K562 (cell line): ENCODE measurements around the gene ICAM2. TPM values are rescaled to one million over a fixed set of nuclear protein-coding genes. Genes with fewer than 3 reads are reported as not detected.

Source experiments
- ASH1L ChIP-seq: fragments of 450-650 bp; IDR thresholded peaks from 2 replicates; pipeline ENCODE4 v1.6.1; 2018; ENCODE audit warnings: borderline replicate concordance, mild to moderate bottlenecking, low read depth; ENCODE audit not compliant: partially characterized antibody
- ATF3 ChIP-seq, 2 experiments: fragments of 450-650 bp in 1 of 2; sonication (generic) in 1 of 2; formaldehyde crosslinking in 1 of 2; IDR thresholded peaks in 1 of 2; conservative IDR thresholded peaks in 1 of 2; 2 replicates each; pipeline versions ENCODE4 v1.6.1 to v1.8.1; 2016 to 2023; ENCODE audit warnings: mild to moderate bottlenecking in 2 of 2, moderate library complexity in 2 of 2, inconsistent platforms in 1 of 2, missing genetic modification reagents in 1 of 2
- BRF2 ChIP-seq: IDR thresholded peaks from 3 replicates; pipeline ENCODE4 v1.6.1; 2011; ENCODE audit warnings: borderline replicate concordance, mild to moderate bottlenecking; ENCODE audit not compliant: insufficient read length, insufficient read depth
- C11orf30 ChIP-seq: fragments of 450-650 bp; IDR thresholded peaks from 2 replicates; pipeline ENCODE4 v1.6.1; 2016; ENCODE audit warnings: low read depth, mild to moderate bottlenecking
- DEAF1 ChIP-seq: fragments of 450-650 bp; formaldehyde crosslinking; IDR thresholded peaks from 2 replicates; pipeline ENCODE4 v1.4.0; 2020; ENCODE audit warnings: mild to moderate bottlenecking, moderate library complexity
- GATA2 ChIP-seq: sonication (generic); formaldehyde crosslinking; IDR thresholded peaks from 2 replicates; pipeline ENCODE4 v1.4.0; 2020; ENCODE audit warnings: mild to moderate bottlenecking, missing genetic modification reagents
- GTF2E2 ChIP-seq: fragments of 200-800 bp; sonication (Bioruptor generic); IDR thresholded peaks from 2 replicates; pipeline ENCODE4 v1.6.1; 2016; ENCODE audit warnings: missing genetic modification characterization, missing compliant biosample characterization
- HDAC1 ChIP-seq, 2 experiments: fragments of 450-650 bp; IDR thresholded peaks; 2 replicates each; pipeline ENCODE4 v1.6.1; 2016 to 2017; ENCODE audit warnings: inconsistent platforms in 1 of 2, mild to moderate bottlenecking in 1 of 2, moderate library complexity in 1 of 2
- HDAC8 ChIP-seq: fragments of 450-650 bp; IDR thresholded peaks from 2 replicates; pipeline ENCODE4 v1.6.1; 2016; ENCODE audit warnings: mild to moderate bottlenecking, missing genetic modification characterization, moderate library complexity, missing compliant biosample characterization
- KDM5B ChIP-seq: fragments of 200-600 bp; sonication (generic); IDR thresholded peaks from 2 replicates; pipeline ENCODE4 v1.6.1; 2012; ENCODE audit warnings: low read depth, mild to moderate bottlenecking, moderate library complexity, low read length, control low read depth, inconsistent platforms; ENCODE audit not compliant: insufficient replicate concordance
- MEF2D ChIP-seq: conservative IDR thresholded peaks from 2 replicates; pipeline ENCODE4 v1.6.1; 2016; ENCODE audit warnings: low read depth, missing genetic modification characterization, missing compliant biosample characterization
- NCOA4 ChIP-seq: fragments of 450-650 bp; IDR thresholded peaks from 2 replicates; pipeline ENCODE4 v1.6.1; 2018; ENCODE audit warnings: mild to moderate bottlenecking; ENCODE audit not compliant: partially characterized antibody
- NELFE ChIP-seq: IDR thresholded peaks from 2 replicates; pipeline ENCODE4 v1.6.1; 2011; ENCODE audit warnings: mild to moderate bottlenecking; ENCODE audit not compliant: insufficient read depth, insufficient read length
- PML ChIP-seq: IDR thresholded peaks from 2 replicates; pipeline ENCODE4 v1.6.1; 2012; ENCODE audit warnings: low read length, inconsistent platforms
- SIX5 ChIP-seq, 2 experiments: IDR thresholded peaks; 2 replicates each; pipeline ENCODE4 v1.6.1; 2011; ENCODE audit warnings: low read length in 2 of 2, borderline replicate concordance in 1 of 2, low read depth in 1 of 2, mild to moderate bottlenecking in 1 of 2, moderate library complexity in 1 of 2; ENCODE audit not compliant: insufficient read depth in 1 of 2
- U2AF1 ChIP-seq: fragments of 200-400 bp; formaldehyde crosslinking; optimal IDR thresholded peaks from 2 replicates; pipeline ENCODE3; 2017; ENCODE audit warnings: mild to moderate bottlenecking, low read depth, low read length, moderate library complexity
- VEZF1 ChIP-seq: fragments of 200-800 bp; sonication (Bioruptor generic); IDR thresholded peaks from 2 replicates; pipeline ENCODE4 v1.6.1; 2017; ENCODE audit warnings: missing genetic modification characterization, missing compliant biosample characterization
- ZC3H11A ChIP-seq: IDR thresholded peaks from 2 replicates; pipeline ENCODE4 v1.6.1; 2012; ENCODE audit warnings: low read depth, low read length, improper control_type of control experiment
- ZFP91 ChIP-seq: sonication (generic); formaldehyde crosslinking; IDR thresholded peaks from 2 replicates; pipeline ENCODE4 v1.8.0; 2022; ENCODE audit warnings: mild to moderate bottlenecking, missing genetic modification reagents
- ZNF224 ChIP-seq: sonication (generic); formaldehyde crosslinking; IDR thresholded peaks from 2 replicates; pipeline ENCODE4 v1.8.0; 2022; ENCODE audit warnings: mild to moderate bottlenecking, missing genetic modification reagents
- ZNF696 ChIP-seq: fragments of 250-450 bp; sonication (Bioruptor Pico); conservative IDR thresholded peaks from 2 replicates; pipeline ENCODE4 v1.4.0; 2020; ENCODE audit warnings: mild to moderate bottlenecking, moderate library complexity
- polyA plus RNA-seq, 8 experiments: library from polyadenylated mRNA; depleted of rRNA in 4 of 8; stranded (reverse) in 5 of 8; unstranded in 3 of 8; fragments of >200 nt; fragmentation: Nextera tagmentation in 2 of 8; fragmentation: Illumina TruSeq in 1 of 8; extraction: Ambion mirVana in 2 of 8; extraction: Trizol in 1 of 8; gene quantifications; 2 replicates each; pipeline versions ENCODE4 v1.2.1 to v1.2.3, GENCODE V29; 2011 to 2014; ENCODE audit warnings: inconsistent platforms in 1 of 8, missing spikeins in 1 of 8
- total RNA-seq, 7 experiments: library from RNA; depleted of rRNA in 6 of 7; stranded (reverse); fragments of >200 nt in 6 of 7; fragmentation: Illumina TruSeq in 2 of 7; extraction: Trizol in 2 of 7; gene quantifications; 2 replicates each; pipeline versions ENCODE4 v1.2.1 to v1.2.3, GENCODE V29; 2011 to 2021; ENCODE audit warnings: low replicate concordance in 1 of 7

The ICAM2 gene
- total and polyA plus RNA-seq, 9 of the 15 experiments (the other 6 are each of a cell fraction or from before 2014, with no cell fraction given) = 37.9 to 89.4 (median 60.6) TPM

GRCh38 chr17:64025732-64026294, 5.4 kb upstream of the ICAM2 start (continued):
- TF ChIP-seq ZFP91 (CRISPR knock-in tag) (no peak), HDAC8 (no peak), GATA2 (0 out of 2 replicates have a peak, but pooled peaks have one; percentile 20), NELFE (no peak), KDM5B (no peak), VEZF1 (CRISPR knock-in tag) (no peak), SIX5 (IDR thresholded peaks at IDR 0.05; ENCODE audit: borderline replicate concordance in 1 of 2, insufficient read depth in 1 of 2, low read depth in 1 of 2, low read length in 2 of 2) (no peak), MEF2D (no peak), ASH1L (no peak), ZC3H11A (no peak), HDAC1 (IDR thresholded peaks at IDR 0.05) (peak in 1 of 2 experiments; percentile 48; a peak in 2 of 4 replicates), C11orf30 (no peak), ZNF696 (CRISPR knock-in tag) (no peak), NCOA4 (no peak), U2AF1 (no peak), GTF2E2 (no peak), BRF2 (no peak), PML (no peak), ATF3 (IDR thresholded peaks at IDR 0.05) (peak; percentile 11; the same call in 1 of the 2 replicates), ATF3 (CRISPR knock-in tag; conservative IDR thresholded peaks at IDR 0.05) (no peak), ZNF224 (no peak), DEAF1 (peak; percentile 76)
